HepG2 (cell line): ENCODE results near the gene ANTXR1. TPM values are rescaled to one million over a fixed set of nuclear protein-coding genes. Genes with fewer than 3 reads are reported as not detected.

Experiments
- AHDC1 ChIP-seq: sonication (generic); formaldehyde crosslinking; IDR thresholded peaks from 2 replicates; pipeline ENCODE4 v1.5.1; 2020; ENCODE audit warnings: mild to moderate bottlenecking, missing genetic modification reagents, borderline replicate concordance
- CBX2 ChIP-seq, 2 experiments: fragments of 200-600 bp in 1 of 2; sonication (generic); formaldehyde crosslinking in 1 of 2; IDR thresholded peaks; 2 replicates each; pipeline versions ENCODE4 v1.7.0 to v1.8.1; 2018 to 2022; ENCODE audit warnings: low read depth in 2 of 2, low read length in 1 of 2, mild to moderate bottlenecking in 1 of 2, missing genetic modification reagents in 1 of 2
- HOXA9 ChIP-seq: sonication (generic); formaldehyde crosslinking; IDR thresholded peaks from 2 replicates; pipeline ENCODE4 v1.8.1; 2022; ENCODE audit warnings: missing genetic modification reagents, mild to moderate bottlenecking, moderate library complexity, borderline replicate concordance
- TFDP1 ChIP-seq: IDR thresholded peaks from 2 replicates; pipeline ENCODE4 v1.6.1; 2016; ENCODE audit warnings: missing compliant biosample characterization, missing genetic modification reagents, borderline replicate concordance
- XBP1 ChIP-seq: sonication (generic); formaldehyde crosslinking; IDR thresholded peaks from 2 replicates; pipeline ENCODE4 v1.5.0; 2020; ENCODE audit warnings: missing genetic modification reagents
- polyA plus RNA-seq, 8 experiments: library from polyadenylated mRNA; depleted of rRNA in 3 of 8; stranded (reverse) in 7 of 8; unstranded in 1 of 8; fragments of >200 nt; fragmentation: Illumina TruSeq in 4 of 8; extraction: Trizol in 4 of 8; gene quantifications; 2 replicates each; pipeline versions ENCODE4 v1.2.1 to v1.2.3, GENCODE V29; 2011 to 2016; ENCODE audit warnings: low read depth in 4 of 8, missing spikeins in 1 of 8, mixed read lengths in 1 of 8; ENCODE audit not compliant: insufficient read depth in 1 of 8
- total RNA-seq, 5 experiments: library from RNA; depleted of rRNA; stranded (reverse); fragments of >200 nt; fragmentation: Illumina TruSeq; extraction: Trizol; gene quantifications; 2 replicates each; pipeline ENCODE4 v1.2.3, GENCODE V29; 2016; ENCODE audit warnings: low read depth in 1 of 5

The ANTXR1 gene
- total and polyA plus RNA-seq, 2 of the 13 experiments (the other 11 are each of a cell fraction or from before 2014, with no cell fraction given), result 4.5 to 12.7 TPM

- TF ChIP-seq XBP1, result no peak
- no peak for TF ChIP-seq AHDC1 (CRISPR knock-in tag)
- no peak for TF ChIP-seq CBX2 (IDR thresholded peaks at IDR 0.05; ENCODE audit: low read depth, low read length)
- no peak for TF ChIP-seq CBX2 (CRISPR knock-in tag; IDR thresholded peaks at IDR 0.05; ENCODE audit: low read depth)
- no peak for TF ChIP-seq HOXA9
- TF ChIP-seq TFDP1 (CRISPR knock-in tag), result no peak
- TF ChIP-seq, all 625 proteins: peak for 3
Measured at GRCh38 chr2:69175790-69176715, 163.1 kb downstream of the ANTXR1 start (continued).
